ENCODE results near the gene DLGAP3. TPM values are rescaled to one million over a fixed set of nuclear protein-coding genes. Genes with fewer than 3 reads are reported as not detected.

Gene DLGAP3, protein sequence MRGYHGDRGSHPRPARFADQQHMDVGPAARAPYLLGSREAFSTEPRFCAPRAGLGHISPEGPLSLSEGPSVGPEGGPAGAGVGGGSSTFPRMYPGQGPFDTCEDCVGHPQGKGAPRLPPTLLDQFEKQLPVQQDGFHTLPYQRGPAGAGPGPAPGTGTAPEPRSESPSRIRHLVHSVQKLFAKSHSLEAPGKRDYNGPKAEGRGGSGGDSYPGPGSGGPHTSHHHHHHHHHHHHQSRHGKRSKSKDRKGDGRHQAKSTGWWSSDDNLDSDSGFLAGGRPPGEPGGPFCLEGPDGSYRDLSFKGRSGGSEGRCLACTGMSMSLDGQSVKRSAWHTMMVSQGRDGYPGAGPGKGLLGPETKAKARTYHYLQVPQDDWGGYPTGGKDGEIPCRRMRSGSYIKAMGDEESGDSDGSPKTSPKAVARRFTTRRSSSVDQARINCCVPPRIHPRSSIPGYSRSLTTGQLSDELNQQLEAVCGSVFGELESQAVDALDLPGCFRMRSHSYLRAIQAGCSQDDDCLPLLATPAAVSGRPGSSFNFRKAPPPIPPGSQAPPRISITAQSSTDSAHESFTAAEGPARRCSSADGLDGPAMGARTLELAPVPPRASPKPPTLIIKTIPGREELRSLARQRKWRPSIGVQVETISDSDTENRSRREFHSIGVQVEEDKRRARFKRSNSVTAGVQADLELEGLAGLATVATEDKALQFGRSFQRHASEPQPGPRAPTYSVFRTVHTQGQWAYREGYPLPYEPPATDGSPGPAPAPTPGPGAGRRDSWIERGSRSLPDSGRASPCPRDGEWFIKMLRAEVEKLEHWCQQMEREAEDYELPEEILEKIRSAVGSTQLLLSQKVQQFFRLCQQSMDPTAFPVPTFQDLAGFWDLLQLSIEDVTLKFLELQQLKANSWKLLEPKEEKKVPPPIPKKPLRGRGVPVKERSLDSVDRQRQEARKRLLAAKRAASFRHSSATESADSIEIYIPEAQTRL
- total RNA-seq = not detected

GRCh38 chr1:34929497-34929852 is at the start of gene DLGAP3:
Gene DLGAP3 (minus strand): TSS chr1:34929650. CDS start chr1:34905383, 24,267 bp downstream.
- Histone ChIP-seq H3K27ac (ENCODE audit: low read depth, low read length) (no peak within 1 kb of the TSS), H3K9me3 (ENCODE audit: control insufficient read depth in 3 of 3, low read length in 3 of 3) (peaks cover 0 to 4% (median 0%) of the 10 kb centered on the region in 3 donors), H3K36me3 (ENCODE audit: control insufficient read depth in 3 of 3, insufficient read depth in 3 of 3, low read length in 3 of 3) (no peaks in the 10 kb centered on the region), H3K27me3 (ENCODE audit: control insufficient read depth in 3 of 3, insufficient read depth in 3 of 3, low read length in 3 of 3) (peaks cover 40 to 49% (median 46%) of the 10 kb centered on the region in 3 donors), H3K9ac (ENCODE audit: low read depth in 1 of 3, low read length in 3 of 3) (peak within 1 kb of the TSS in 1 of 3 donors; percentile 25), H3K4me1 (ENCODE audit: control insufficient read depth in 3 of 3, insufficient read depth in 3 of 3, low read length in 3 of 3) (peaks cover 6 to 10% (median 9%) of the 10 kb centered on the region in 3 donors), H3K4me3 (ENCODE audit: low read length in 3 of 3) (peak within 1 kb of the TSS; percentile 48 to 61 (median 56))

- no peak overlapping the region for H3K27ac ChIP-seq (ENCODE audit: low read depth, low read length)
- no peaks in the 10 kb centered on the region for H3K36me3 ChIP-seq (ENCODE audit: control insufficient read depth in 3 of 3, insufficient read depth in 3 of 3, low read length in 3 of 3)
- H3K27me3 ChIP-seq (ENCODE audit: control insufficient read depth in 3 of 3, insufficient read depth in 3 of 3, low read length in 3 of 3) = peaks cover 0 to 3% (median 3%) of the 10 kb centered on the region in 3 donors
- peaks cover 4 to 6% (median 4%) of the 10 kb centered on the region in 3 donors for H3K4me1 ChIP-seq (ENCODE audit: control insufficient read depth in 3 of 3, insufficient read depth in 3 of 3, low read length in 3 of 3)
- no peak overlapping the region for H3K9ac ChIP-seq (ENCODE audit: low read depth in 1 of 3, low read length in 3 of 3)
- H3K9me3 ChIP-seq (ENCODE audit: control insufficient read depth in 3 of 3, low read length in 3 of 3) = no peaks in the 10 kb centered on the region
- no peak overlapping the region for H3K4me3 ChIP-seq (ENCODE audit: low read length in 3 of 3)
Measured at GRCh38 chr1:34978921-34979320, 49.5 kb upstream of the DLGAP3 start.

- H3K27ac ChIP-seq (ENCODE audit: low read depth, low read length) = no peak overlapping the region
- no peaks in the 10 kb centered on the region for H3K36me3 ChIP-seq (ENCODE audit: control insufficient read depth in 3 of 3, insufficient read depth in 3 of 3, low read length in 3 of 3)
- H3K4me3 ChIP-seq (ENCODE audit: low read length in 3 of 3) = no peak overlapping the region
- H3K27me3 ChIP-seq (ENCODE audit: control insufficient read depth in 3 of 3, insufficient read depth in 3 of 3, low read length in 3 of 3) = peaks cover 0 to 3% (median 3%) of the 10 kb centered on the region in 3 donors
- no peak overlapping the region for H3K9ac ChIP-seq (ENCODE audit: low read depth in 1 of 3, low read length in 3 of 3)
- peaks cover 0 to 2% (median 0%) of the 10 kb centered on the region in 3 donors for H3K4me1 ChIP-seq (ENCODE audit: control insufficient read depth in 3 of 3, insufficient read depth in 3 of 3, low read length in 3 of 3)
- H3K9me3 ChIP-seq (ENCODE audit: control insufficient read depth in 3 of 3, low read length in 3 of 3) = no peaks in the 10 kb centered on the region
Measured at GRCh38 chr1:34977858-34978257, 48.4 kb upstream of the DLGAP3 start.

- Histone ChIP-seq H3K9ac (ENCODE audit: low read depth in 1 of 3, low read length in 3 of 3) (no peak overlapping the region), H3K9me3 (ENCODE audit: control insufficient read depth in 3 of 3, low read length in 3 of 3) (no peaks in the 10 kb centered on the region), H3K4me3 (ENCODE audit: low read length in 3 of 3) (no peak overlapping the region)
Measured at GRCh38 chr1:34977210-34977471, 47.7 kb upstream of the DLGAP3 start.

GRCh38 chr1:34976384-34977209 is 47.1 kb upstream of the DLGAP3 start:
- no peaks in the 10 kb centered on the region for H3K36me3 ChIP-seq (ENCODE audit: control insufficient read depth in 3 of 3, insufficient read depth in 3 of 3, low read length in 3 of 3)
- no peak overlapping the region for H3K9ac ChIP-seq (ENCODE audit: low read depth in 1 of 3, low read length in 3 of 3)
- peaks cover 0 to 7% (median 3%) of the 10 kb centered on the region in 3 donors for H3K27me3 ChIP-seq (ENCODE audit: control insufficient read depth in 3 of 3, insufficient read depth in 3 of 3, low read length in 3 of 3)
- no peaks in the 10 kb centered on the region for H3K4me1 ChIP-seq (ENCODE audit: control insufficient read depth in 3 of 3, insufficient read depth in 3 of 3, low read length in 3 of 3)
- H3K9me3 ChIP-seq (ENCODE audit: control insufficient read depth in 3 of 3, low read length in 3 of 3) = no peaks in the 10 kb centered on the region
- no peak overlapping the region for H3K4me3 ChIP-seq (ENCODE audit: low read length in 3 of 3)
- no peak overlapping the region for H3K27ac ChIP-seq (ENCODE audit: low read depth, low read length)

More at GRCh38 chr1:34977210-34977471, 47.7 kb upstream of the DLGAP3 start:
- Histone ChIP-seq H3K27ac (ENCODE audit: low read depth, low read length) (no peak overlapping the region), H3K27me3 (ENCODE audit: control insufficient read depth in 3 of 3, insufficient read depth in 3 of 3, low read length in 3 of 3) (peaks cover 0 to 7% (median 3%) of the 10 kb centered on the region in 3 donors), H3K4me1 (ENCODE audit: control insufficient read depth in 3 of 3, insufficient read depth in 3 of 3, low read length in 3 of 3) (no peaks in the 10 kb centered on the region), H3K36me3 (ENCODE audit: control insufficient read depth in 3 of 3, insufficient read depth in 3 of 3, low read length in 3 of 3) (no peaks in the 10 kb centered on the region)

- Histone ChIP-seq H3K36me3 (ENCODE audit: control insufficient read depth in 3 of 3, insufficient read depth in 3 of 3, low read length in 3 of 3) (no peaks in the 10 kb centered on the region), H3K4me3 (ENCODE audit: low read length in 3 of 3) (no peak overlapping the region), H3K9ac (ENCODE audit: low read depth in 1 of 3, low read length in 3 of 3) (no peak overlapping the region), H3K27me3 (ENCODE audit: control insufficient read depth in 3 of 3, insufficient read depth in 3 of 3, low read length in 3 of 3) (peaks cover 0 to 7% (median under 1%) of the 10 kb centered on the region in 3 donors), H3K9me3 (ENCODE audit: control insufficient read depth in 3 of 3, low read length in 3 of 3) (no peaks in the 10 kb centered on the region), H3K4me1 (ENCODE audit: control insufficient read depth in 3 of 3, insufficient read depth in 3 of 3, low read length in 3 of 3) (no peaks in the 10 kb centered on the region), H3K27ac (ENCODE audit: low read depth, low read length) (no peak overlapping the region)
Measured at GRCh38 chr1:34975771-34976170, 46.3 kb upstream of the DLGAP3 start.

GRCh38 chr1:34975338-34975737 is 45.9 kb upstream of the DLGAP3 start:
- Histone ChIP-seq H3K27me3 (ENCODE audit: control insufficient read depth in 3 of 3, insufficient read depth in 3 of 3, low read length in 3 of 3) (peaks cover 0 to 7% (median 0%) of the 10 kb centered on the region in 3 donors), H3K9ac (ENCODE audit: low read depth in 1 of 3, low read length in 3 of 3) (no peak overlapping the region), H3K4me3 (ENCODE audit: low read length in 3 of 3) (no peak overlapping the region), H3K27ac (ENCODE audit: low read depth, low read length) (no peak overlapping the region), H3K9me3 (ENCODE audit: control insufficient read depth in 3 of 3, low read length in 3 of 3) (no peaks in the 10 kb centered on the region), H3K4me1 (ENCODE audit: control insufficient read depth in 3 of 3, insufficient read depth in 3 of 3, low read length in 3 of 3) (no peaks in the 10 kb centered on the region), H3K36me3 (ENCODE audit: control insufficient read depth in 3 of 3, insufficient read depth in 3 of 3, low read length in 3 of 3) (no peaks in the 10 kb centered on the region)

DNA sequence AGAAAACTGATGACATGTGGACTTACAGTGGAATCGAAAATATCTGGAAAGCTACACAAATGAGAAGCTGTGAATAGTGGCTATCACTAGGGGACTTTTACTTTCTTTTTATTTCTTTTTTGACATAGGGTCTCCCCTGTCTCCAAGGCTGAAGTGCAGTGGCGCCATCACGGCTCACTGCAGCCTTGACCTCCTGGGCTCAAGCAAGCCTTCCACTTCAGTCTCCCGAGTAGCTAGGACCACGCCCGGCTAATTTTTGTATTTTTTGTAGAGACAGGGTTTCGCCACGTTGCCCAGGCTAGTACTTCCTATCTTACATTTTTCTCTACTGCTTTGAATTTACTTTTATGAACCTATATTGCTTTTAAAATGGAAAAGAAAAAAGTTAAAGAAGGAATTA is 45.2 kb upstream of the DLGAP3 start:
- peaks cover 0 to 7% (median 2%) of the 10 kb centered on the region in 3 donors for H3K27me3 ChIP-seq (ENCODE audit: control insufficient read depth in 3 of 3, insufficient read depth in 3 of 3, low read length in 3 of 3)
- H3K9me3 ChIP-seq (ENCODE audit: control insufficient read depth in 3 of 3, low read length in 3 of 3) = no peaks in the 10 kb centered on the region
- H3K27ac ChIP-seq (ENCODE audit: low read depth, low read length) = no peak overlapping the region
- no peaks in the 10 kb centered on the region for H3K4me1 ChIP-seq (ENCODE audit: control insufficient read depth in 3 of 3, insufficient read depth in 3 of 3, low read length in 3 of 3)
- H3K36me3 ChIP-seq (ENCODE audit: control insufficient read depth in 3 of 3, insufficient read depth in 3 of 3, low read length in 3 of 3) = no peaks in the 10 kb centered on the region
- no peak overlapping the region for H3K9ac ChIP-seq (ENCODE audit: low read depth in 1 of 3, low read length in 3 of 3)
- no peak overlapping the region for H3K4me3 ChIP-seq (ENCODE audit: low read length in 3 of 3)

DNA sequence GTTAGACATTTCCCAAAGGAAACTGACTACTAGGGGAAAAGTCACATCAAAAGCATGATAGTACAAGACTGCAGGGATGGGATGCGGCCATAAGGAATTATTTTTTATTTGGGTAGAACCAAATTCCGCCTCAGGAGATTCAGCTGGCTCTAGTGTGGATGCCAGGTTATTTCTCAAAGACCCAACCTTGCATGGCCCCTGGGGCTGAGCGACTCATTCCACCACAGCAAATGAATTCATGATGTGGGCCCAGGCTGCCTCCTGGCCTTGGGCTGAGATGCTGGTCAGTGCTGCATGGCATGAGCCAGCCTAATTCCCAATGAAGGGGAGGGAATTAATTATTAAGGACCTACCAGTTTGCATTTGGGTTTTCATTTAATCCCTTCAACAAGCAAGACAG is 43.9 kb upstream of the DLGAP3 start:
- H3K27me3 ChIP-seq (ENCODE audit: control insufficient read depth in 3 of 3, insufficient read depth in 3 of 3, low read length in 3 of 3) = peaks cover 0 to 4% (median 4%) of the 10 kb centered on the region in 3 donors
- no peaks in the 10 kb centered on the region for H3K4me1 ChIP-seq (ENCODE audit: control insufficient read depth in 3 of 3, insufficient read depth in 3 of 3, low read length in 3 of 3)
- H3K4me3 ChIP-seq (ENCODE audit: low read length in 3 of 3) = no peak overlapping the region
- no peak overlapping the region for H3K9ac ChIP-seq (ENCODE audit: low read depth in 1 of 3, low read length in 3 of 3)
- H3K36me3 ChIP-seq (ENCODE audit: control insufficient read depth in 3 of 3, insufficient read depth in 3 of 3, low read length in 3 of 3) = no peaks in the 10 kb centered on the region
- H3K27ac ChIP-seq (ENCODE audit: low read depth, low read length) = no peak overlapping the region
- no peaks in the 10 kb centered on the region for H3K9me3 ChIP-seq (ENCODE audit: control insufficient read depth in 3 of 3, low read length in 3 of 3)

Measured in skeletal muscle tissue (tissue), 4 donors.